Fibroblast of villous mesenchyme (primary cell): ENCODE results near the gene PLEKHA1. TPM values are rescaled to one million over a fixed set of nuclear protein-coding genes. Genes with fewer than 3 reads are reported as not detected.

Experiments used
- DNase-seq: peaks from one replicate; pipeline ENCODE4 v3.0.0-alpha.2; 2010; ENCODE audit warnings: low read depth
- H3K4me3 ChIP-seq: 2 replicates; pipeline ENCODE4 v1.5.1; 2011; ENCODE audit warnings: low read depth, mild to moderate bottlenecking, low read length
- CTCF ChIP-seq: IDR thresholded peaks from 2 replicates; pipeline ENCODE4 v1.5.1; 2012; ENCODE audit warnings: low read depth, mild to moderate bottlenecking, low read length; ENCODE audit not compliant: insufficient read depth
- total RNA-seq: library from RNA; depleted of rRNA; stranded (reverse); fragments of >200 nt; gene quantifications from 2 replicates; pipeline ENCODE4 v1.2.3, GENCODE V29; 2012

The PLEKHA1 gene
- total RNA-seq, 1 donor: 15.5 TPM

GRCh38 chr10:122346326-122346950 is 28.1 kb upstream of the PLEKHA1 start:
- TF ChIP-seq CTCF: no peak
- H3K4me3 ChIP-seq: no peak overlapping the region
- no peak for DNase-seq

GRCh38 chr10:122347170-122347841 is 27.2 kb upstream of the PLEKHA1 start:
- no peak for DNase-seq
- TF ChIP-seq CTCF: no peak
- H3K4me3 ChIP-seq: no peak overlapping the region

GRCh38 chr10:122348512-122348911 is 26.0 kb upstream of the PLEKHA1 start:
- no peak overlapping the region for H3K4me3 ChIP-seq
- DNase-seq: no peak
- no peak for TF ChIP-seq CTCF

GRCh38 chr10:122348935-122349361 is 25.6 kb upstream of the PLEKHA1 start:
- DNase-seq: no peak
- TF ChIP-seq CTCF: no peak
- no peak overlapping the region for H3K4me3 ChIP-seq

- TF ChIP-seq CTCF: no peak
- DNase-seq: no peak
- H3K4me3 ChIP-seq: no peak overlapping the region
Observed at GRCh38 chr10:122349758-122350369, 24.6 kb upstream of the PLEKHA1 start.

GRCh38 chr10:122350893-122351292 is 23.6 kb upstream of the PLEKHA1 start:
- no peak for TF ChIP-seq CTCF

More at GRCh38 chr10:122350893-122351292, 23.6 kb upstream of the PLEKHA1 start:
- DNase-seq: no peak
- no peak overlapping the region for H3K4me3 ChIP-seq
